Neural progenitor cell (in vitro differentiated cells): ENCODE results near the gene IFT20. TPM values are rescaled to one million over a fixed set of nuclear protein-coding genes. Genes with fewer than 3 reads are reported as not detected.

Experiments used
- DNase-seq: peaks from one replicate; pipeline ENCODE4 v3.0.0-alpha.2; 2016; ENCODE audit warnings: low spot score
- H2AFZ ChIP-seq: fragments of 200-600 bp; sonication (generic); replicated peaks from 2 replicates; pipeline ENCODE4 v1.6.1; 2016; ENCODE audit warnings: antibody characterized with exemption
- H3F3A ChIP-seq: fragments of 200-600 bp; sonication (generic); 2 replicates; pipeline ENCODE4 v1.6.1; 2016; ENCODE audit warnings: antibody characterized with exemption, low read depth
- H3K27ac ChIP-seq: fragments of 200-600 bp; sonication (generic); 2 replicates; pipeline ENCODE4 v1.5.1; 2016; ENCODE audit warnings: mild to moderate bottlenecking
- H3K27me3 ChIP-seq: fragments of 200-600 bp; sonication (generic); 2 replicates; pipeline ENCODE4 v1.6.1; 2016; ENCODE audit warnings: mild to moderate bottlenecking, moderate library complexity
- H3K36me3 ChIP-seq: fragments of 200-600 bp; sonication (generic); 2 replicates; pipeline ENCODE4 v1.5.1; 2016
- H3K4me1 ChIP-seq: fragments of 200-600 bp; sonication (generic); 2 replicates; pipeline ENCODE4 v1.6.1; 2016; ENCODE audit warnings: mixed run types
- H3K4me2 ChIP-seq: fragments of 200-600 bp; sonication (generic); 2 replicates; pipeline ENCODE4 v1.6.1; 2016
- H3K4me3 ChIP-seq: fragments of 200-600 bp; sonication (generic); 2 replicates; pipeline ENCODE4 v1.5.1; 2016
- H3K79me2 ChIP-seq: fragments of 200-600 bp; sonication (generic); 2 replicates; pipeline ENCODE4 v1.6.1; 2016; ENCODE audit warnings: low read depth
- H3K9ac ChIP-seq: fragments of 200-600 bp; sonication (generic); 2 replicates; pipeline ENCODE4 v1.6.1; 2016
- H3K9me3 ChIP-seq: fragments of 200-600 bp; sonication (generic); 2 replicates; pipeline ENCODE4 v1.5.1; 2016; ENCODE audit warnings: low read depth
- H4K20me1 ChIP-seq: fragments of 200-600 bp; sonication (generic); 2 replicates; pipeline ENCODE4 v1.6.1; 2016; ENCODE audit warnings: low read depth
- H3K27ac Mint-ChIP-seq: 3 replicates; pipeline ENCODE4 v1.8.0; 2021; ENCODE audit warnings: mixed read lengths
- H3K27me3 Mint-ChIP-seq: 2 replicates; pipeline ENCODE4 v1.8.0; 2022; ENCODE audit warnings: low read depth, mild to moderate bottlenecking, inconsistent platforms, moderate library complexity, mixed read lengths; ENCODE audit not compliant: insufficient read depth
- H3K36me3 Mint-ChIP-seq: 3 replicates; pipeline ENCODE4 v1.8.0; 2021; ENCODE audit warnings: mixed read lengths
- H3K4me1 Mint-ChIP-seq: 3 replicates; pipeline ENCODE4 v1.8.0; 2021; ENCODE audit warnings: mixed read lengths
- H3K4me3 Mint-ChIP-seq: 3 replicates; pipeline ENCODE4 v1.8.0; 2021; ENCODE audit warnings: mild to moderate bottlenecking, moderate library complexity, mixed read lengths
- H3K9me3 Mint-ChIP-seq: 3 replicates; pipeline ENCODE4 v1.8.0; 2020; ENCODE audit warnings: mixed read lengths
- EZH2 ChIP-seq: fragments of 200-600 bp; sonication (generic); IDR thresholded peaks from 2 replicates; pipeline ENCODE4 v1.6.1; 2017; ENCODE audit warnings: antibody characterized with exemption, mild to moderate bottlenecking, moderate library complexity
- EZH2phosphoT487 ChIP-seq: fragments of 200-600 bp; sonication (generic); IDR thresholded peaks from 2 replicates; pipeline ENCODE4 v1.6.1; 2017; ENCODE audit warnings: antibody characterized with exemption
- total RNA-seq: library from RNA; depleted of rRNA; stranded (reverse); fragments of >200 nt; gene quantifications from 2 replicates; pipeline ENCODE4 v1.2.3, GENCODE V29; 2015; ENCODE audit warnings: low replicate concordance
- TF ChIP-seq, protein P1 (sequence below): fragments of 200-600 bp; sonication (generic); IDR thresholded peaks from 2 replicates; pipeline ENCODE4 v1.5.1; 2017; ENCODE audit warnings: antibody characterized with exemption, mild to moderate bottlenecking

The IFT20 gene
- total RNA-seq, 1 donor from 2014 or later, result 68.2 TPM

DNA sequence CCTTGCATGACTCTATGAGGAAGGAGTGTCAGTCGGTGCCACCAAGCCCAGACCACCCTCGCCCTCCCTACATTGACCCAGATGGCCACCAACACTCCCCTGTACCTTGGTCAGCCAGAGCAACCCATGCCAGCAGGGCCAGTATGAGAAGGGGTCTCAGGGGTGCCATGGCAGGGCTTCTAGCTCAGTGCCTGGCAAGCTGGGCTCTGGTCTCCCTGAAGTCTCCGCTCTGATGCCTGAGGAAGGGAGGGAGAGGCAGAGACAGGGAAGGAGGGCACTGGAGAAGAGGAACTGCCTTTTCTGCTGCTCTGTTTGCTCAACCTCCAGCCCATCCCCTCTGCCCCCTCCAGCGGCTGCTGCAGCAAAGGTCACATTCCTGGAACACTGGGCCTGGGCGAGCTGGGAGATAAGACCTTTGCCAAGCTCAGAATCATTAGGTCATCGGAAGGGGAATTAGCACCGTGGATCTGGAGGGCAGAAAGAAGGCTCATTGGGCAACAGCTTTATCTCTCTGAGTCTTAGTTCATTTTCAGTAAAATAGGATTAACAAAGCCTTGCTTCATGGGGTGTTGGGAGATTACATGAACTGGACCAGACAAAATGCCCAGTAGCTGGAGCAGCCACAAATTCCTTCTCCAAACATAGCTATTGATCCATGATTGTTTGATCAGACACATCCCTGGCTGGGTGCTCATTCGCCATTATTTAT, 34.9 kb upstream of the IFT20 start, which contains the start of gene VTN:
Gene VTN (minus strand): TSS at position 273 of the 709 bp plus-strand sequence. CDS start 104 bp downstream, at position 169.
- Mint-ChIP-seq H3K4me1 (peaks cover 32% of the 10 kb centered on the region), H3K36me3 (peaks cover 8% of the 10 kb centered on the region), H3K9me3 (no peaks in the 10 kb centered on the region), H3K4me3 (peak within 1 kb of the TSS; percentile 92), H3K27me3 (peaks cover 7% of the 10 kb centered on the region), H3K27ac (peak within 1 kb of the TSS; percentile 76)
- TF ChIP-seq, protein P1, sequence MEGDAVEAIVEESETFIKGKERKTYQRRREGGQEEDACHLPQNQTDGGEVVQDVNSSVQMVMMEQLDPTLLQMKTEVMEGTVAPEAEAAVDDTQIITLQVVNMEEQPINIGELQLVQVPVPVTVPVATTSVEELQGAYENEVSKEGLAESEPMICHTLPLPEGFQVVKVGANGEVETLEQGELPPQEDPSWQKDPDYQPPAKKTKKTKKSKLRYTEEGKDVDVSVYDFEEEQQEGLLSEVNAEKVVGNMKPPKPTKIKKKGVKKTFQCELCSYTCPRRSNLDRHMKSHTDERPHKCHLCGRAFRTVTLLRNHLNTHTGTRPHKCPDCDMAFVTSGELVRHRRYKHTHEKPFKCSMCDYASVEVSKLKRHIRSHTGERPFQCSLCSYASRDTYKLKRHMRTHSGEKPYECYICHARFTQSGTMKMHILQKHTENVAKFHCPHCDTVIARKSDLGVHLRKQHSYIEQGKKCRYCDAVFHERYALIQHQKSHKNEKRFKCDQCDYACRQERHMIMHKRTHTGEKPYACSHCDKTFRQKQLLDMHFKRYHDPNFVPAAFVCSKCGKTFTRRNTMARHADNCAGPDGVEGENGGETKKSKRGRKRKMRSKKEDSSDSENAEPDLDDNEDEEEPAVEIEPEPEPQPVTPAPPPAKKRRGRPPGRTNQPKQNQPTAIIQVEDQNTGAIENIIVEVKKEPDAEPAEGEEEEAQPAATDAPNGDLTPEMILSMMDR, result peak; percentile 24
- TF ChIP-seq EZH2phosphoT487, result no peak
- TF ChIP-seq EZH2, result no peak
- Histone ChIP-seq H3K27ac (peak within 1 kb of the TSS; percentile 43), H3K9me3 (no peaks in the 10 kb centered on the region), H3K27me3 (peaks cover 34% of the 10 kb centered on the region), H3K79me2 (no peaks in the 10 kb centered on the region), H3K4me3 (peak within 1 kb of the TSS; percentile 66), H3K4me1 (peaks cover 13% of the 10 kb centered on the region), H3F3A (peaks cover 39% of the 10 kb centered on the region), H4K20me1 (peaks cover 37% of the 10 kb centered on the region), H2AFZ (no peak within 1 kb of the TSS), H3K4me2 (peak within 1 kb of the TSS; percentile 96), H3K9ac (no peak within 1 kb of the TSS), H3K36me3 (no peaks in the 10 kb centered on the region)
- peak; percentile 84 for DNase-seq

DNA sequence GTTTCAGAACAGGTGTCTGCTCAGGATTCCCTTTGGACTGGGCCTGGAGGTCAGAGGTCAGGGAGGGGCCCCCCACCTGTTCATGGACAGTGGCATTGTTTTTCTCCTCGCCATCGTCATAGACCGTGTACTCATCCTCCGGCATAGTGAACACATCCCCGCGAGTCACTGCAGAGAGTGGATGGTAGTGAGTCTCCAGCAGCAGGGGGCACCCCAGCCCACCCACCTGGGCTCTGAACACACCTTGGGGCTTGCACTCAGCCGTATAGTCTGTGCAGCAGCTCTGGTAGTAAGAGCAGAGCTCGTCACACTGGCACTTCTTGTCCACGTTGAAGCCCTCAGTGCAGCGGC, 34.4 kb upstream of the IFT20 start:
- Histone ChIP-seq H3K9me3 (no peaks in the 10 kb centered on the region), H3K9ac (no peak overlapping the region), H4K20me1 (peaks cover 33% of the 10 kb centered on the region), H3K27ac (no peak overlapping the region), H2AFZ (no peak overlapping the region), H3K4me2 (peak overlapping the region; percentile 96), H3K4me1 (peaks cover 13% of the 10 kb centered on the region), H3K27me3 (peaks cover 30% of the 10 kb centered on the region), H3F3A (peaks cover 39% of the 10 kb centered on the region), H3K4me3 (no peak overlapping the region), H3K79me2 (no peaks in the 10 kb centered on the region), H3K36me3 (no peaks in the 10 kb centered on the region)
- peaks cover 7% of the 10 kb centered on the region for H3K27me3 Mint-ChIP-seq
- TF ChIP-seq EZH2phosphoT487 (no peak), EZH2 (no peak)
- TF ChIP-seq, protein P1, result no peak
- H3K4me3 Mint-ChIP-seq, result peak overlapping the region; percentile 92
- H3K9me3 Mint-ChIP-seq, result no peaks in the 10 kb centered on the region
- peak overlapping the region; percentile 47 for H3K27ac Mint-ChIP-seq
- peaks cover 30% of the 10 kb centered on the region for H3K4me1 Mint-ChIP-seq
- DNase-seq, result no peak
- H3K36me3 Mint-ChIP-seq, result peaks cover 6% of the 10 kb centered on the region

DNA sequence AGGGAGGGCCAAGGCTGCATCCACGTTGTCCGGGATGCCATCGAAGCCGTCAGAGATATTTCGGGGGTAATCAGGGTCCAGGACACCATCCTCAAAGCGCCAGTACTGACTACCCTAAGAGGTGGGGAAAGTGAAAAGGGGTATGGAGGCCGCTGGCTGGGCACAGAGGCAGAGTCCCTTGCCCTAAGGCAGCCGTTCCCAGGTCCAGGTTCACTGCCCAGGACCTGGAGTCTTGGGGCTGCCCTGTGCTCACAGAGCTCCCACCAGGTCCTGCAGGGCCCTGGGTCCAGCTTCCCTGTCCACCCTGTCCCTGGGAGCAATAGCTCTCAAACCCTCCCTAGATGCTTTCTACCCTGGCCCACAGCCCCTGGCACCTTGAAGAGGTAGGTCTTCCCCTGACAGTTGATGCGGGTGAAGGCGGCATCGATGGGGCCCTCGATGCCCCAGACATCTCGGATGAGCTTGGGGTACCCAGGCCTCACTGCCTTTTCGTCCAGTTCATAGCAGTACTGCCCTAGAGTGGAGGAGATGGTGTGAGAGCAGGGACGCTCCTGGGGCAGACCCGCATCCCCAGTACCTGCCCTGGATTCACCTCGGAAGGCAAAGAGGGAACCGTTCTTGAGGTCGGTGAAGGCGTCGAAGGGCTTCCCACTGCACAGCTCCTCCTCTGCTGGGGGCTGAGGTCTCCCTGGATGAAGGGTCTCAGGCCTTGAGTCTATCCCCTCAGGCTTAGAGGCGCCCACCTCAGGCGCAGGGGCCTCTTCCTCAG, 33.8 kb upstream of the IFT20 start:
- H3K27me3 ChIP-seq, result peaks cover 25% of the 10 kb centered on the region
- no peak overlapping the region for H3K4me2 ChIP-seq
- peaks cover 27% of the 10 kb centered on the region for H4K20me1 ChIP-seq
- H3K27ac ChIP-seq, result no peak overlapping the region
- no peaks in the 10 kb centered on the region for H3K36me3 ChIP-seq
- H3K4me3 Mint-ChIP-seq, result no peak overlapping the region
- peaks cover 6% of the 10 kb centered on the region for H3K36me3 Mint-ChIP-seq
- H3K79me2 ChIP-seq, result no peaks in the 10 kb centered on the region
- peaks cover 30% of the 10 kb centered on the region for H3K4me1 Mint-ChIP-seq
- no peak for DNase-seq
- no peak overlapping the region for H2AFZ ChIP-seq
- H3K9me3 Mint-ChIP-seq, result no peaks in the 10 kb centered on the region
- H3K4me3 ChIP-seq, result no peak overlapping the region
- H3K27ac Mint-ChIP-seq, result peak overlapping the region; percentile 76
- no peaks in the 10 kb centered on the region for H3K9me3 ChIP-seq
- peaks cover 7% of the 10 kb centered on the region for H3K27me3 Mint-ChIP-seq
- TF ChIP-seq EZH2phosphoT487 (no peak), EZH2 (no peak)
- TF ChIP-seq, protein P1, result no peak
- peaks cover 13% of the 10 kb centered on the region for H3K4me1 ChIP-seq
- no peak overlapping the region for H3K9ac ChIP-seq
- H3F3A ChIP-seq, result peaks cover 34% of the 10 kb centered on the region
